GM18519 (cell line): Measurements from ENCODE around the gene ACTR3C.

ENCODE experiments used
- ATAC-seq: cut with Tn5 transposase; IDR thresholded peaks from one replicate; pipeline ENCODE4 v1.9.1; 2021; ENCODE audit warnings: mild to moderate bottlenecking, moderate library complexity; ENCODE audit not compliant: unreplicated experiment, low FRiP score

The ACTR3C gene

DNA sequence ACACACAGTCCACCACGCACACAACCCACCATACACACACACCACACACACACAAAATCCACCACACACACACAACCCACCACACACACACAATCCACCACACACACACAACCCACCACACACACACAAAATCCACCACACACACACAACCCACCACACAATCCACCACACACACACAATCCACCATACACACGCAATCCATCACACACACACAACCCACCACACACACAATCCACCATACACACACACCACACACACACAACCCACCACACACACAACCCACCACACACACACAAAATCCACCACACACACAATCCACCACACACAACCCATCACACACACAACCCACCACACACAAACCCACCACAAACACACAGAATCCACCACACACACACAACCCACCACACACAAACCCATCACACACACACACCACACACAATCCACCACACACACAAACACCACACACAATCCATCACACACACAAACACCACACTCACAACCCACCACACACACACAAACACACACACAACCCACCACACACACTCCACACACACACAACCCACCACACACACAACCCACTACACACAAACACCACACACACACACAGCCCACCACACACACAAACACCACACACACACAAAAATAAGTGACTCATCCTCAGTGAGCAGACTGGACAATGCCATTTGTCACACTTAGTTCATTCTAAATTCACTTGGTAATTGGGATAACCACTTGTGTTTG is 36.4 kb upstream of the ACTR3C start:
- ATAC-seq: no peak

DNA sequence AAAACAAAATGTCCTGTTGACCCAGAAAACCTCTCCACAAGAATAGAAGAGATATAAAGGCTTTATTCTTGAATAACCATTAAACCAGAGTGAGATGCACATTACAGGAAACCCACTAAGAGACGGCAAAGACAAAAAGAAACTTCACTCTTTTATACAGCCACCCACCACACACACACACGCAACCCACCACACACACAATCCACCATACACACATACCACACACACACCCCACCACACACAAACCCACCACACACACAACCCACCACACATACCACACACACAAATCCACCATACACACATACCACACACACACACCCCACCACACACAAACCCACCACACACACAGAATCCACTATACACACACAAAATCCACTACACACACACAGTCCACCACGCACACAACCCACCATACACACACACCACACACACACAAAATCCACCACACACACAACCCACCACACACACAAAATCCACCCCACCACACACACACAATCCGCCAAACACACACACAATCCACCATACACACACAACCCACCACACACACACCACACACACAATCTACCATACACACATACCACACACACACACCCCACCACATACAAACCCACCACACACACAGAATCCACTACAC is 35.8 kb upstream of the ACTR3C start:
- ATAC-seq: no peak

DNA sequence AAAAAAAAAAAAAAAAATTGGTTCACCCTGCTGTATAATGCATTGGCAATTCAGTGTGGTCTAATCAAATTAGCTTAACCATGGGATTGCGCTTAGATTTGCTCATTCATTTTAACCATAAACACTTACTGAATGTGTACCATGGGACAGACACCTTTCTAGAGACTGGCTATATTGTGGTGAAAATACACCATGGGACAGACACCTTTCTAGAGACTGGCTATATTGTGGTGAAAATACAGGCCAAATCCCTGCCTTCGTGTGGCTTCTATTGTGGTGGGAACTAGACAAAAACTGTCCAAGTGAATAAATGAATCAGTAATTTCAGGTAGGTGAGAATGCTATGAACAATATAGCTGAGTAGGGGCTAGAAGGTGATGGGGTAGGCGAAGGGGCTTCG is 35.1 kb upstream of the ACTR3C start:
- ATAC-seq: no peak

DNA sequence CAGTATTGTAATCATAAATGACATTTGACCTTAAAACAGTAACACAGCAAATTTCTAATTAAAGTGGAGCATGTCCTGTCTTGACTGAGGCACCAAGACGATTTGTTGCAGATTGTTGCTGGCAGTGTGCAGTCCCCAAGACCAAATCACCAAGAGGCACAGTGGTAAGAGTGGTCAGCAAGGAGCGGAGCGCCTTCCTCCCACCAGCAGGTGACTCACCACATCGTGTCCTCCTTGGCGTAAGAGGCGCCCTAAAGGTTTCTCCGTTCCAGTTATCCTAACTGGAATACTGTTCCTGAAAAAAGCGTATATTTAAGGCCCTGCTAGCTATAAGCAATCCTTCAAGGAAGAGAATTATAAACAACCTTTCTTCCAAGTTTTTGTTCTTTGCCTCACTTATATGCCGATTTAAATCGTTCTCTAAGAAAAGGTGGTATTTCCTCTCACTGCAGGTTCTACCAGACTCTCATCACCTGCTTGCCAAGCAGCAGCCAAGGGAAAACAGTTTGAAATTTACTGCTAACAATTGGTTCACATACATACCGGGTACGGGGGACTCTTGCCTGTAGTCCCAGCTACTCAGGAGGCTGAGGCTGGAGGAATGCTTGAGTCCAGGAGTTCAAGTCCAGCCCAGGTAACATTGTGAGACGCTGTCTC is 34.6 kb upstream of the ACTR3C start:
- no peak for ATAC-seq

DNA sequence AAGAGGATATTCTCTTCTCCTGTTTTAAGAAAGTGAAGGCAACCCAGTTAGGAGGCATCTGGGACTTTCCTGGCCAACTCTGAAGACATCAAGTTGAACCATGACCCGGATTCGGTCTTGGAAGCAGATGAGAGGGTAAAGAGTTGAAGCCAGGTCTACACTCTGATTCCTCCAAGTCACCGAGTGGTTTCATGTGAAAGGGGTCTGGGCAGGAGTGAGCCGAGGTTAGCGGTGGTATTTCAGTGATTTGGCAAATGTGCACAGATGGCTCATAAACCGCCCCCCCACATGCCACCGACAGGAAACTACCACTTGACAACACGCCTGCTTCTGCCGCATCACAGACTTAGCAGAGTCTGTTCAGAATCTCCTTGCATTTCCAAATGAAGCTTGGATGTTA is 33.9 kb upstream of the ACTR3C start:
- no peak for ATAC-seq

DNA sequence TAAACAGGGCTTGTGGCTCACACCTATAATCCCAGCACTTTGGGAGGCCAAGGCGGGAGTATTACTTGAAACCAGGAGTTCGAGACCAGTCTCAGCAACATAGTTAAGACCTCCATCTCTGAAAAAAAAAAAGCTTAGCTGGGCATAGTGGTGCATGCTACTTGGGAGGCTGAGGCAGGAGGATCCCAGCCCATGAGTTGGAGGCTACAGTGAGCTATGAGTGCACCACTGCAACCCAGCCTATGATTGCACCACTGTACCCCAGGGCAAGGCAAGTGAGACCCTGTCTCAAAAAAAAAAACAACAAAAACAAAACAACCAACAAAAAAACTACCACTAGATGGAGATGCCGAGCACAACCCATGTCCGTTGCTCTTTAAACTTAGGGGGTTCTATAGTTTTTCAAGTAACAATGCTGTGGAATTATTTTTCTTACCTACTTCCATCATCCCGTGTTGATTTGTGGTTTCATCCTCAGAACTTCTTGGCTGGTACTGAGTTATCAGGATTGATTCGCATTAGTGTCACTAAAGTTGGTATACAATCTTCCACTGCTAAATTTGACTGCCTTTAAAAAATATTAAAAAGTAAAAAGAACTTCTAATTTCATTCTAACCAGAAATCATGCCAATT is 33.0 kb upstream of the ACTR3C start:
- no peak for ATAC-seq

DNA sequence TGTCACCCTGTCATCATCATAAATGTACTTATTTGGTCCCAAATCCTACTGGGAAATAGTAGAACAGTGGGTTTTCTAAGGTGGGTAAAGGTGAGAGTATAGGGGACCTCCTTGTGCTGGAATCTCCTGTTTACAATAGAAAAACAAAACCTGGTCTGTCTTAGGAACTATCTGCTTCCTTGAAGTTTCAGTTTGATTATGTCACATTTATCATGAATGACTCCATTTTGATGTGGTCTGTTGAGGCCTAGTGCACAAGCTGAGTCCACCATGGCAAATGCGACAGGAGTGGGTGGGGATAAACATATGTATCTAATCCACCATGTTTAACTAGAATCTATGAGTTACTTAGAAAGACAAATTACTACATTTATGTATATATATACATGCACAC is 32.3 kb upstream of the ACTR3C start:
- no peak for ATAC-seq

DNA sequence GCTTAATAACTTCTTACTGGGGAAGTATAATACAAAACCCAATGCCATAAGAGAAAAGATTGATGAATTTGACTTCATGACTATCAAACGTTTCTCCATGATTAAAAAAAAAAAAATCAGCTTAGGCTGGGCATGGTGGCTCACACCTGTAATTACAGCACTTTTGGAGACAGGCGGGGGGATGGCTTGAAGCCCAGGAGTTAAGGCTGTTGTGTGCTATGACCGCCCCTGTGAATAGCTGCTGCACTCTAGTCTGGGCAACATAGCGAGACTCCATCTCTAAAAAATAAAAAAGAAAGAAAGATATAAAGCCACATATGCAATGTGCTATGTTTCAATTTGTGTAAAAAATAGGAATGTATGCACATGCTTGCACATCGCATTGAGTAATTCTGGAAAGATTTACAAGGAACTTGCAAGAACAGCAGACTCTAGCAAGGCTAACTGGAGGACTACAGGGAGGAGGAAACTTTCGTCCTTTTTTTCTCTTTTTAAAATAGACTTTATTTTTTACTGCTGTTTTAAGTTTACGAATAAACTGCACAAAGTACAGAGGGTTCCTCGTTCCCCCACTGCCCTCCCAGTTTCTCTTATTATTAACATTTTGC is 28.3 kb upstream of the ACTR3C start:
- ATAC-seq: no peak

DNA sequence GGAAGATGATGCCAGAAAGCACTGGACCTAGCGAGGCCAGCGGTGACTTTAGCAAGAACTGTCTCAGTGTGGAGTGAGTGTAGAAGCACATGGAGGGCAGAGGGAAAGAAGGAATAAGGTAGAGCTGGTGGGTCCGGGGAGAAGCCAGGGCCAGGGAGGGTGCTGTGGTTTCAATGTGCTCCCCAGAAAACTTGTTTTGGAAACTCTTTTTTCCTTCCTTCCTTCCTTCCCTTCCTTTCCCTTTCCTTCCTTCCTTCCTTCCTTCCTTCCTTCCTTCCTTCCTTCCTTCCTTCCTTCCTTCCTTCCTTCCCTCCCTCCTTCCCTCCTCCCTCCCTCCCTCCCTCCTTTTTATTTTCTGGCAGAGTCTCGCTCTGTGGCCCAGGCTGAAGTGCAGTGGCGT is 23.6 kb upstream of the ACTR3C start:
- no peak for ATAC-seq

DNA sequence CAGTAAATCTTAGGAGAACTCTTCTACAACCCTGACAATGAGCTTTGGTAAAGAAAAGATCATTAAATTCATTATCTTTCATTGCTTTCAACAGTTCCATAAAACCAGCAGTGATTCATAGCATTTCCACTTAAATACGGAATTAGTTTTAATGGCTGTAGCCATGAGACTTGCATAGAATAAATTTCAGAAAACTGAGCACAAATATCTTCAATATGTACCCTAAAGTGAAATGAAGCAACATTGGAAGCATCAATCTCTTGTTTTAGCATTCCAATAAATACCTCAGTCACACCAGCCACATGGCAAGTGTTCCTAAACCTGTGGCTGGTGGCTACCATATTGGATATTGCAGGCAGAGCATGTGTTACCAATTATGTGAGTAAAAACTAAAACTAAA is 21.7 kb upstream of the ACTR3C start:
- no peak for ATAC-seq

DNA sequence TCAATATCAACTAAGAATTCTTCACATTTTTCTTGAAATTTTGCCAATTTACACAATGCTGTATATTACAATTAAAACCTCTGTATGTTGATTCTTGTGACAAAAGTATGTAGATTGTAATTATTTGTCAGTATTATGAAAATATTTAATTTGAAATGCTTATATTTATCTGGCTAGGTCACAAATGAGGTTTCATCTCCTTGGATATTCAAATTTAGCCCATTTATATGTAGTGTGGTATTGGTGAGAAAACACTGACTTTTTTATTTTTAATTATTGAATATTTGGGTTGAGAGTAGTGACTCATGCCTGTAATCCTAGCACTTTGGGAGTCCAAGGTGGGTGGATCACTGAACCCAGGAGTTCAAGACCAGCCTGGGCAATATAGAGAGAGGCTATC is 21.0 kb upstream of the ACTR3C start:
- ATAC-seq: no peak

DNA sequence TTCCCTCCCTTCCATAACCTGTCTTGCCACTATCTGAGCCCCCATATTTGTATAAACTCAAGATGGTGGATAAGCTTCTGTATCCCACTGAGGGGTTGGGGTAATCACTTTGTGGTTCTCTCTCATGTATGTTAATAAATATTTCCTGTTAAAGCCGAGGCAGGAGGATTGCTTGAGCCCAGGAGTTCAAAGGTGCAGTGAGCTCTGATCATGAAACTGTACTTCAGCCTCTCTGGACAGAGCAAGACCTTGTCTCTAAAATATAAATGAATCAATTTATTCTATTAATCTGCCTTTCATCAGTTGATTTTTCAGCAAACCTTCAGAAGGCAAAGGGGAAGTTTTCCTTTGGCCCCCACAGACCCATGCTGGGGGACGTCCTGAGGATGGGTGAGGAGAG is 19.9 kb upstream of the ACTR3C start:
- no peak for ATAC-seq

DNA sequence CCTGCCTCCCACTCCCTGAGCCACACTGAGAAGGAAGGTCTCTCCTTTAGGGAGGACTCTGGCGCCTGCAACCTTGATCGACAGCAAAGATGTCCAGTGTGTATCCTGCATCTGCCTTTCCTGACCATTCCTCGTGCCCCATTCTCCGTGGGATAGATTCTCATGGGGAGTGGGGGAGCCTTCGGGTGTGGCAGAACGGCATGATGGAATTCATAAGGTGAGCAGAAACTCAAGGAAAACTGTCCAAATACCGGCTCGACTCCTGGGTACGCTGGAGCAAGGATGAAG is 18.7 kb upstream of the ACTR3C start:
- no peak for ATAC-seq

DNA sequence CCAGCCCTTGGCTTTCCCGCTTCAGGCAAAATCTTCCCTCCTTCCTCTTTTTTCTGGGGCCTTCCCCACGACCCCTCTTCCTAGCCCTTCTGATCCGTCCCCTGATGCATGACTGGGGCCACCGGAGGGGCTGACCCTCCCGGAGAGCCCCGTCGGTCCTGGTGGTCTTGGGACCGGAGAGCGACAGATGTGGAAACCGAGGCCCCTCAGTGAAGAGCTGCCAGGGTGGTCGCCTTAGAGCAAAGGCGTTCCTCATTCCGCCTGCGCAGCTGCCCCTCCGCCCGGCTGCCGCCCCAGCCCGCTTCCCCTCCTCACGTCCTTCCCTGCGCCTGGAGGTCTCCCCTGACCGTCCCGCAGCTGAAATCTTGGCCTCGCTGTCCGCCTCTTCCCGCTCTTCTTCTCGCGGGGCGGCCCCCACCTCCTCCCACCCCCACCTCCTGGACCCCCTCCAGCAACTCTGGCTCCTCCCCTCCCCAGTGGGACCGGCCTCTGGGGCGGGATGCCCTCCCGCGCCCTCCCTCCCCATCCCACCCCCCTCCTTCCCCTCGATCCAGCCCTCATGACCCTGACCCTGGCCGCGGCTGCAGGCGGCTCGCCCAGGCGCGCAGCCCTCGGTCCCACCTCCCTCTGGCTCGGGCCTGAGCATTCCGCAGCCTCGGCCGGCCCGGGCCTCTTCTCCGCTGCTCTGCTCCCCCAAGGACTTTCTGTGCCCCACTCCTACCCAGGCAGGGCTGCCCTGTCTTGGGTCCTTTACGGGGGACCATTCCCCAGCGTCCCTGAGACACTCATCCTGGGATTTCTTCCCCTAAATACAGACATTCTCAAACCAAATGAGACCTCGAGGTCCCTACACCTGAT is 18.1 kb upstream of the ACTR3C start, which contains the start of gene RARRES2:
Gene RARRES2, minus strand, starts transcription at position 367 of the 858 bp plus-strand sequence. CDS start 1,020 bp downstream, outside the sequence.
- no peak for ATAC-seq

DNA sequence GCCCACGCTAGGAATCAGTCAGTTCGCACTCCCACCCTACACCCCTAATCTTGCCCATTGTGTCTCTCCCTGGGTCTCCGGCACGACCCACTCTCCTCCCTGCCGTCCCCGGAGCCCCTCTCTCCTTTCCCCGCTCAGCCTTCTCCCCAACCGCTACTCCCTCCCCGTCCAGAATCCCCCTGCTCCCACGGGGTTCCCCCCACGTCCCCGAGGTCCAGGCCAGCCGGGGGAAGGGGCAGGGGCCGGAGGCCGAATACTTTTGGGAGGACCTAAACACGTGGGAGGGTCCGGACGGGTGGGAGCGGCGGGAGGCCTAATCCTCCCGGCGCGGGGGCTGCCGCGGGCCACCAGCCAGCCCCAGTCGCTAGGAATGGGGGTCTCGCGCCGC is 17.5 kb upstream of the ACTR3C start:
- no peak for ATAC-seq

DNA sequence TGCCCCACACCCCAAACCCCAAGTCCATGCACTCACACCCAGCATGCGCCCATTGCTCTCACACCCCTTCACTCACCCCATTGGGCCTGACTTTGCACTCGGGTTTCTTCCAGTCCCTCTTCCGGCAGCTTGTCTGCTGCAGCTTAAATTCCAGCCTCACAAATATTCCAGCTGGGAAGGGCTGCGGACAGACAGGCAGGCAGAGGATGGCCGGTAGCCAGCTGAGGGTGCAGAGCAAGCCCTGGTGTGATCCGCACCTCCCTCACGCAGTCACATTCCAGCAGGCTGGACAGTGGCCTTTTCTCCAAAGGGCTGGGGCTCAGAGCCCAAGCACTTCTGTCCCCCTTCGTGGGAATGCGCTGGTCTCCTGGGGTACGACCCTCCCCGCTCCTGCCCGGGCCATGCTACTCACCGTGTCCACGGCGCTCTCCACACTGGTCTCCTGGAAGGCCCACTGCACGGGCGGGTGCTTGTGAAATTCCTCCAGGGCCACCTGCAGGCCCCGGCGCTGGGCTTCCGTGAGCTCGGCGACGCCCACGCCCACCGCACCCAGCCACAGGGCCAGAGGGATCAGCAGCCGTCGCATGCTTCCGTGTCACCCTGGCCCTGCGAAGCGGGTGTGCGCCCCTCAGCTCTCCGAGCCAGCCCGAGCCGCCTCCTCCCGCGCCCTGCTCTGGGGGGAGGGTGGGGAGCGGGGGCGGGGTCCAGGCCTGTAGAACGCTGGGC is 16.8 kb upstream of the ACTR3C start:
- ATAC-seq: no peak

DNA sequence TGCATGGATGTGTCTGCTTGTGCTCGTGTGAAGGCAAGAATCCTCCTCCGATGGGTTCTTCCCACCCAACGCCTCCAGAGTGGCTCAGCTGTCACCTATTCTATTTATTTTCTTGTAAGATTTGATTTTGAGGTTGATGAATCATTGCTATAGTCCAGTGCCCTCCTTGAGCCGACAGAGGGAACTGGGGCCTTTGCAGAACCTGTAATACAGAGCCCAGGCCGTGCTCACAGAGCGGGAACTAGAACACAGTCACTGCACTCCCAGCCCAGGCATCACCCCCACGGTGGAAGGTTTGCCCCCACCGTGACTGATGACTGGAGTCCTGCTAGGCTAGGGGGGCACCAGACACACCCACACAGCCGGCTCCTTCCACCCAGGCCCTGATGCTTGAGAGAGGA is 16.1 kb upstream of the ACTR3C start:
- ATAC-seq: no peak

DNA sequence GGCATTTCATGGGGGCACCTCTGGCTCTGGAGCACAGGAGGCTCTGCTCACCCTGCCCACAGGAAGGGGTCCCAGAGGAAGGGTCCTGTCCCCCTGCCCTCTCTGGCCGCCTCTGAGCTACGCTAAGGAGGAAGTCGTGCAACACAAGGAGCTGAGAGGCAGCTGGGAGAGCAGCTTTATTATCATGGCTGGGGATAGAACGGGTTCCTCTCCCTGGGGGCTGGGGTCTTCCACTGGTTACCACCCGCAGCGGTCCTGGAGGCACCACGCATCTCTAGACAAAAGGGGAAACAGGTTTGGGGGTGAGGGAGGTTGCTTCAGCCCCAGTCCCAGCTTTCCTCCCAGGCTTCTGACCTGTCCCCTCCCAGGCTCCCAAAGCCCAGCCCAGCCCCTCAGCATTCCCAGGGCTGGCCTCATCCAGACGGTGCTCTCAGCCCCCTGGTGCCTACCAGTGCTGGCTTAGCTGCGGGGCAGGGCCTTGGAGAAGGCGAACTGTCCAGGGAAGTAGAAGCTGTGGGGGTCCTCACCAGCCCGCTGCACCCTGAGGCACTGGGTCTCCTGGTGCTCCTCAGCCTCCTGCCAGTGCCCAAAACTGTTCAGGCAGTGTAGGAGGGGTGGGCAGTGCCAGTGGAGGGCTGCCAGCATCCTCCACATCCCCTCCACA is 15.0 kb upstream of the ACTR3C start:
- ATAC-seq: no peak

DNA sequence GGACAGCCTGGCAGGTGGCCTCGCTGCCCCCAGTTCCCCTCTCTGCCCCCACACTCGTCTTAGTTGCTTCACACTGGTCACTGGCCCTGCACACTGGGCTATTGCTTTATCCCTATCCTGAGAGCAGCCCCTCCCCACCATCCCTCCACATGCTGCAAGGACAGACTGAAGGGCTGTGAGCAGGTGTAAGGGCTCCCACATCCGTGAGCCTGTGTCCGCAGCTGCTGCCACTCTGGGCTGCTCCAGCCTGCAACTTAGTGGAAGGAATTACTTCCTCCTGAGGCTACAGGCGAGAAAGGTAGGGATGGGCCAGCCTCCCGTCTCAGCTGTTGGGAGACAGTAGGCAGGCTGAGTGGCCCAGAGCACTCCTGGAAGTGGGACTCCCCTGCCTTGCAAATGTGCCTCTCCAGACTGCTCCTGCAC is 14.3 kb upstream of the ACTR3C start:
- ATAC-seq: no peak
